Stimulated activated CD4-positive, alpha-beta T cell treated with anti-CD3 and anti-CD28 coated beads, Interleukin-1b, Interleukin-23, amount 100 ng/mL, for 1 hour (primary cell): ENCODE results near the gene SFXN5.
"Not testable (repeated sequence)": the region's sequence is repeated elsewhere in the genome, so short reads cannot be mapped to it uniquely, and the experiment has no call there.

Experiments
- DNase-seq, 2 donors: peaks; one replicate each; pipeline ENCODE4 v3.0.0-alpha.2; 2020; ENCODE audit warnings: low read depth in 2 of 2

SFXN5 gene

GRCh38 chr2:73101626-73102256, 30.2 kb upstream of the SFXN5 start:
- no peak for DNase-seq

- DNase-seq: no peak
Measured at GRCh38 chr2:73100956-73101355, 29.4 kb upstream of the SFXN5 start.

- no peak for DNase-seq
Measured at GRCh38 chr2:73099486-73099885, 28.0 kb upstream of the SFXN5 start.

GRCh38 chr2:73095910-73096309, 24.4 kb upstream of the SFXN5 start:
- DNase-seq: no peak

- not testable (repeated sequence) for DNase-seq
Measured at GRCh38 chr2:73093601-73094218, 22.2 kb upstream of the SFXN5 start.

GRCh38 chr2:73092146-73092783, 20.8 kb upstream of the SFXN5 start:
- no peak for DNase-seq

GRCh38 chr2:73091696-73092095, 20.2 kb upstream of the SFXN5 start:
- DNase-seq: no peak

GRCh38 chr2:73091164-73091563, 19.7 kb upstream of the SFXN5 start:
- DNase-seq: no peak

GRCh38 chr2:73089270-73090030, 17.9 kb upstream of the SFXN5 start:
- no peak for DNase-seq

GRCh38 chr2:73088703-73089102, 17.2 kb upstream of the SFXN5 start:
- no peak for DNase-seq

GRCh38 chr2:73088211-73088610, 16.7 kb upstream of the SFXN5 start:
- DNase-seq: no peak

GRCh38 chr2:73087311-73087710, 15.8 kb upstream of the SFXN5 start:
- DNase-seq: no peak

GRCh38 chr2:73085691-73086090, 14.2 kb upstream of the SFXN5 start:
- peak; percentile 44 to 64 for DNase-seq

- DNase-seq: no peak
Measured at GRCh38 chr2:73084971-73085370, 13.5 kb upstream of the SFXN5 start.

- DNase-seq: no peak
Measured at GRCh38 chr2:73083886-73084800, 12.6 kb upstream of the SFXN5 start.

- no peak for DNase-seq
Measured at GRCh38 chr2:73082523-73083410, 11.3 kb upstream of the SFXN5 start.

GRCh38 chr2:73081181-73081671, 9.7 kb upstream of the SFXN5 start:
- DNase-seq: no peak

- DNase-seq: no peak
Measured at GRCh38 chr2:73080321-73081131, 9.0 kb upstream of the SFXN5 start.

GRCh38 chr2:73079636-73080035, 8.1 kb upstream of the SFXN5 start:
- no peak for DNase-seq
